HepG2 (cell line): ENCODE results near the gene C6orf132. TPM values are rescaled to one million over a fixed set of nuclear protein-coding genes. Genes with fewer than 3 reads are reported as not detected.
A peak's percentile ranks its signal among the peaks of the same experiment; 100 is the strongest.

Experiments used
- ESRRA ChIP-seq: sonication (generic); formaldehyde crosslinking; IDR thresholded peaks from 2 replicates; pipeline ENCODE4 v1.5.1; 2020; ENCODE audit warnings: mild to moderate bottlenecking, low read depth, missing genetic modification reagents
- EZH2 ChIP-seq: conservative IDR thresholded peaks from 2 replicates; pipeline ENCODE4 v1.6.1; 2012; ENCODE audit warnings: mild to moderate bottlenecking, low read depth, low read length, moderate library complexity
- FOXA3 ChIP-seq: IDR thresholded peaks from 2 replicates; pipeline ENCODE4 v1.6.1; 2016; ENCODE audit warnings: missing genetic modification reagents, missing compliant biosample characterization
- GABPA ChIP-seq, 2 experiments: IDR thresholded peaks; 2 replicates each; pipeline ENCODE4 v1.6.1; 2011 to 2016; ENCODE audit warnings: low read depth in 2 of 2, low read length in 1 of 2, missing biosample characterization in 1 of 2, missing genetic modification characterization in 1 of 2
- HMGXB3 ChIP-seq: sonication (generic); formaldehyde crosslinking; IDR thresholded peaks from 2 replicates; pipeline ENCODE4 v1.4.0; 2020; ENCODE audit warnings: missing genetic modification reagents, borderline replicate concordance
- MBD4 ChIP-seq: IDR thresholded peaks from 2 replicates; pipeline ENCODE4 v1.6.1; 2012; ENCODE audit warnings: low read length, inconsistent platforms, borderline replicate concordance
- MXD1 ChIP-seq: sonication (generic); formaldehyde crosslinking; IDR thresholded peaks from 2 replicates; pipeline ENCODE4 v1.4.0; 2020; ENCODE audit warnings: mild to moderate bottlenecking, missing genetic modification reagents
- NR2F6 ChIP-seq, 2 experiments: IDR thresholded peaks; 2 replicates each; pipeline ENCODE4 v1.6.1; 2016; ENCODE audit warnings: antibody characterized with exemption in 1 of 2, mild to moderate bottlenecking in 1 of 2
- RAD21 ChIP-seq: fragments of 450-650 bp; formaldehyde crosslinking; IDR thresholded peaks from 2 replicates; pipeline ENCODE4 v1.5.0; 2020; ENCODE audit warnings: mild to moderate bottlenecking
- SAFB2 ChIP-seq: sonication (generic); formaldehyde crosslinking; IDR thresholded peaks from 2 replicates; pipeline ENCODE4 v1.5.1; 2020; ENCODE audit warnings: missing genetic modification reagents, low read depth, mild to moderate bottlenecking, borderline replicate concordance
- SPEN ChIP-seq: sonication (generic); formaldehyde crosslinking; IDR thresholded peaks from 2 replicates; pipeline ENCODE4 v1.5.1; 2020; ENCODE audit warnings: low read depth, mild to moderate bottlenecking, missing genetic modification reagents
- UBTF ChIP-seq: sonication (generic); formaldehyde crosslinking; IDR thresholded peaks from 2 replicates; pipeline ENCODE4 v1.4.0; 2020; ENCODE audit warnings: mild to moderate bottlenecking, missing genetic modification reagents
- ZFP36L2 ChIP-seq: sonication (generic); formaldehyde crosslinking; IDR thresholded peaks from 2 replicates; pipeline ENCODE4 v1.4.0; 2020; ENCODE audit warnings: missing genetic modification reagents
- ZNF263 ChIP-seq: sonication (generic); formaldehyde crosslinking; IDR thresholded peaks from 2 replicates; pipeline ENCODE4 v1.4.0; 2020; ENCODE audit warnings: missing genetic modification reagents
- ZNF331 ChIP-seq: sonication (generic); formaldehyde crosslinking; IDR thresholded peaks from 2 replicates; pipeline ENCODE4 v1.4.0; 2020; ENCODE audit warnings: missing genetic modification reagents
- polyA plus RNA-seq, 8 experiments: library from polyadenylated mRNA; depleted of rRNA in 3 of 8; stranded (reverse) in 7 of 8; unstranded in 1 of 8; fragments of >200 nt; fragmentation: Illumina TruSeq in 4 of 8; extraction: Trizol in 4 of 8; gene quantifications; 2 replicates each; pipeline versions ENCODE4 v1.2.1 to v1.2.3, GENCODE V29; 2011 to 2016; ENCODE audit warnings: low read depth in 4 of 8, missing spikeins in 1 of 8, mixed read lengths in 1 of 8; ENCODE audit not compliant: insufficient read depth in 1 of 8
- total RNA-seq, 5 experiments: library from RNA; depleted of rRNA; stranded (reverse); fragments of >200 nt; fragmentation: Illumina TruSeq; extraction: Trizol; gene quantifications; 2 replicates each; pipeline ENCODE4 v1.2.3, GENCODE V29; 2016; ENCODE audit warnings: low read depth in 1 of 5

Gene C6orf132
- total and polyA plus RNA-seq, 2 of the 13 experiments (the other 11 are each of a cell fraction or from before 2014, with no cell fraction given) = 0.78 to 3.0 TPM

- TF ChIP-seq MXD1 (CRISPR knock-in tag) (peak; percentile 74; the same call in 1 of the 2 replicates), FOXA3 (CRISPR knock-in tag) (peak; percentile 32), GABPA (IDR thresholded peaks at IDR 0.05; ENCODE audit: low read depth, low read length) (no peak), GABPA (CRISPR knock-in tag; IDR thresholded peaks at IDR 0.05; ENCODE audit: low read depth) (peak; percentile 46; the same call in 1 of the 2 replicates), HMGXB3 (no peak), UBTF (CRISPR knock-in tag) (peak; percentile 66; the same call in 1 of the 2 replicates), MBD4 (no peak), ZNF263 (peak; percentile 27; the same call in 1 of the 2 replicates), SPEN (CRISPR knock-in tag) (peak; percentile 68; the same call in 1 of the 2 replicates), RAD21 (no peak), ESRRA (CRISPR knock-in tag) (peak; percentile 69; the same call in 1 of the 2 replicates), ZNF331 (CRISPR knock-in tag) (peak; percentile 11; the same call in 1 of the 2 replicates), SAFB2 (CRISPR knock-in tag) (0 out of 2 replicates have a peak, but pooled peaks have one; percentile 43), EZH2 (no peak), ZFP36L2 (CRISPR knock-in tag) (no peak), NR2F6 (IDR thresholded peaks at IDR 0.05) (0 out of 2 replicates have a peak, but pooled peaks have one; percentile 32), NR2F6 (CRISPR knock-in tag; IDR thresholded peaks at IDR 0.05) (peak; percentile 28; the same call in 1 of the 2 replicates)
These were observed 42.9 kb downstream of the C6orf132 start (continued) for GRCh38 chr6:42099340-42100028.
